Thyroid gland (tissue), 4 donors: ENCODE results near the gene ZNF281.
A peak's percentile ranks its signal among the peaks of the same experiment; 100 is the strongest.

Experiments used
- CTCF ChIP-seq, 6 experiments: fragments of 200-600 bp in 3 of 6; fragments of 450-650 bp in 3 of 6; sonication (generic) in 3 of 6; IDR thresholded peaks; one replicate each; pipeline ENCODE4 v1.5.1; 2016 to 2019; ENCODE audit warnings: antibody characterized with exemption in 6 of 6, mild to moderate bottlenecking in 2 of 6, inconsistent platforms in 1 of 6, moderate library complexity in 1 of 6
- POLR2A ChIP-seq, 2 donors: fragments of 450-650 bp; IDR thresholded peaks; one replicate each; pipeline ENCODE4 v1.6.1; 2017; ENCODE audit warnings: antibody characterized with exemption in 2 of 2, mild to moderate bottlenecking in 2 of 2, moderate library complexity in 1 of 2

GRCh38 chr1:200409761-200410565 lies at the start of gene ZNF281:
- TF ChIP-seq CTCF (IDR thresholded peaks at IDR 0.05) (peak in 1 of 6 experiments; percentile 2), POLR2A (IDR thresholded peaks at IDR 0.05) (peak in 1 of 2 donors; percentile 72)
